Subcutaneous adipose tissue (tissue), 4 donors: ENCODE results near the gene SAG. TPM values are rescaled to one million over a fixed set of nuclear protein-coding genes. Genes with fewer than 3 reads are reported as not detected.
A peak's percentile ranks its signal among the peaks of the same experiment; 100 is the strongest.

Experiments
- CTCF ChIP-seq: fragments of 450-650 bp; IDR thresholded peaks from one replicate; pipeline ENCODE4 v1.5.1; 2016; ENCODE audit warnings: low read depth, mild to moderate bottlenecking, control low read depth, antibody characterized with exemption, moderate library complexity
- small RNA-seq: library from RNA; depleted of rRNA; stranded (forward); fragments of <200 nt; gene quantifications from one replicate; pipeline ENCODE3, GENCODE V24; 2016
- total RNA-seq, 4 donors: library from RNA; depleted of rRNA; stranded (reverse); fragments of >200 nt; gene quantifications; one replicate each; pipeline ENCODE4 v1.1.0, GENCODE V29; 2016

Gene SAG
- total RNA-seq, 4 donors from 2014 or later, result not detected

DNA sequence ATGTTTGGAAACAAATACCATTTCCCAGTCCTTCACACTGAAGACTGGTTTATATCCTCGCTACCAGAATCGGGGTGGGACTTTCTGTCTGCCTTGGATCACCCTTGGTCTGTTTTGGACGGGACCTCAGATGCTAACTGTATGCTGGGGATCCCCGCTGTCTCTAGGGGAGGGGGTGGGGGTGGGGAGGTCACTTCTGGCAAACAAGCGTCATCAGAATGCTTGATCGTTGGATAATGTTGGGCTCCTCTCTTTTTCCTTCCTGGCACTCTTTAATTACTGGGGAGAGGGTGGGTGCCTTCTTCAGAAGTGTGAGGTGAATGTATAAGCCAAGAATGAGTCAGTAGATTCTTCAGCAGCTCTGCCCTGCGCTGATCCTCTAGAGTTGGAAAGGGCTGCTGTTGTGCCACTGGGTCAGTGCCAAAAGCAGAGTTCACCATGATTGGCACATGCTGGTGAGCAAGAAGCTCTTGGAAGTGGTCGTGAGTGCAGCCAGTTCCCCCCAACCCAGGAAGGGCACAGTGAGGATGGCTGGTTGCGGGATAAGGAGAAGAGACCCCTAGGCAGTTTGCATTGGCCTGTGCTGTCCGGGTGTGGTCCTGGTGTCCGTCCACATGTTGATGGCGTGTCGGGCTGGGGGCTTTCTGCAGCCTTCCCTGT is 78.9 kb downstream of the SAG start:
- no peak for TF ChIP-seq CTCF

DNA sequence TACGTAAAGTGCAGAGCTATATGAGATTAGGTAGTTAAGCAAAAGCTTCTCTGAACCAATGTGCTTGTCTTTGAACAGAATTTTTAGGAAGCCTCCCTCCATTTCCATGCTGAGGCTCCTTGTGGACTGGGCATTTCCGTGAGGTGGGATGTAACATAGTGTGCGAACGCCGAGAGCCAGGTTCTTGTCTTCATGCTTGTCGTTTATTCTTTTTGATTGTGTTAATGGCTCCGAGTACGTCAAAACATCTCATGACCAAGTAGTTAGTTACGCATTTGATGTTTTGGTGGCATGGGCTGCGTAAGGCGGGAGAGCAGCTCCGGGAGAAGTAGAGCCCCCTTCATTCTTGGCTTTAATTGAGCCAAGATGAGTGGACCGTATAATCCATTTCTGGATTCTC is 79.6 kb downstream of the SAG start:
- no peak for TF ChIP-seq CTCF

GRCh38 chr2:233387667-233388528 is 80.3 kb downstream of the SAG start:
- no peak for TF ChIP-seq CTCF

GRCh38 chr2:233389601-233390125 is 82.0 kb downstream of the SAG start:
- TF ChIP-seq CTCF, result no peak

GRCh38 chr2:233395687-233396086 is 88.1 kb downstream of the SAG start:
- no peak for TF ChIP-seq CTCF

Small RNAs within 50 kb of the gene (small RNA-seq; reads per million reads assigned to genes)
- gene RF00019 (0.49 reads per million), gene SCARNA5 (219 reads per million, percentile 98 among the genes with 10 or more reads in this experiment), gene SCARNA6 (27.1 reads per million, percentile 95 among the genes with 10 or more reads in this experiment)

Other genes starting within 250 kb of the SAG start
- gene INPP5D, start 247.5 kb upstream of the SAG start, total RNA-seq, result 10 to 100 TPM; 26.6 to 40.6 (median 27.0) TPM
- gene ATG16L1, start 56.1 kb upstream of the SAG start, total RNA-seq, result 10 to 100 TPM; 16.1 to 31.8 (median 19.7) TPM
- 10 to 100 TPM; 13.0 to 24.9 (median 17.8) TPM for gene DGKD, start 46.7 kb downstream of the SAG start, total RNA-seq